HCT116 (cell line): ENCODE measurements around the gene TARBP1. TPM values are rescaled to one million over a fixed set of nuclear protein-coding genes. Genes with fewer than 3 reads are reported as not detected.

Source experiments
- ATAC-seq: fragments of 200-7000 bp; cut with Tn5 transposase; 2 replicates; pipeline ENCODE4 v1.9.1; 2020; ENCODE audit warnings: mild to moderate bottlenecking, moderate library complexity
- BruUV-seq: library from RNA; stranded (reverse); fragments of 400-500 nt; replicated peaks from 2 replicates; lab custom pipeline; 2021; lab: Mats Ljungman, UMichigan
- CTCF ChIA-PET: fragments of 300-600 bp; sonication (Branson Sonifier 250); formaldehyde crosslinking; loops from one replicate; lab custom pipeline; 2021; ENCODE audit warnings: antibody characterized with exemption; lab: Charles Lee
- POLR2A ChIA-PET: fragments of 300-600, 350-600 bp; sonication (Branson Sonifier 250); formaldehyde crosslinking; loops from one replicate; lab custom pipeline; 2021; ENCODE audit warnings: antibody characterized with exemption; lab: Charles Lee
- RAD21 ChIA-PET, 2 experiments: fragments of 300-600 bp; sonication (Branson Sonifier 250); formaldehyde crosslinking; loops; one replicate each; lab custom pipeline; 2023; ENCODE audit warnings: low total read pairs in 2 of 2; ENCODE audit not compliant: uncharacterized antibody in 2 of 2, unreplicated experiment in 2 of 2, low non-redundant PET in 1 of 2; lab: Charles Lee
- DNase-seq: peaks from one replicate; pipeline ENCODE4 v3.0.0-alpha.2; 2010; ENCODE audit warnings: low read depth, low spot score
- H2AFZ ChIP-seq: fragments of 200-600 bp; shearing (Covaris generic), sonication (generic); 2 replicates; pipeline ENCODE4 v1.6.1; 2017; ENCODE audit warnings: low read depth, mixed run types, mixed read lengths, antibody characterized with exemption, low read length; ENCODE audit not compliant: poor library complexity, severe bottlenecking
- H3K27ac ChIP-seq: 2 replicates; pipeline ENCODE4 v1.5.1; 2012; ENCODE audit warnings: low read depth, low read length
- H3K27me3 ChIP-seq: fragments of 200-600 bp; sonication (generic); 2 replicates; pipeline ENCODE4 v1.6.1; 2016; ENCODE audit warnings: mixed run types, low read length, mixed read lengths; ENCODE audit not compliant: insufficient read depth
- H3K36me3 ChIP-seq, 2 experiments: fragments of 200-500 bp in 1 of 2; fragments of 200-600 bp in 1 of 2; sonication (Bioruptor generic) in 1 of 2; sonication (generic) in 1 of 2; 2 replicates each; pipeline versions ENCODE4 v1.5.1 to v1.6.1; 2014 to 2016; ENCODE audit warnings: low read length in 2 of 2, inconsistent platforms in 1 of 2, mixed read lengths in 1 of 2, mixed run types in 1 of 2; ENCODE audit not compliant: insufficient read depth in 2 of 2, control insufficient read depth in 1 of 2
- H3K4me1 ChIP-seq, 2 experiments: fragments of 200-600 bp in 1 of 2; sonication (generic) in 1 of 2; 2 replicates each; pipeline versions ENCODE4 v1.5.1 to v1.6.1; 2012 to 2017; ENCODE audit warnings: low read length in 2 of 2, inconsistent platforms in 1 of 2, mild to moderate bottlenecking in 1 of 2, mixed read lengths in 1 of 2, mixed run types in 1 of 2, moderate library complexity in 1 of 2; ENCODE audit not compliant: insufficient read depth in 2 of 2, control insufficient read depth in 1 of 2
- H3K4me2 ChIP-seq: fragments of 200-600 bp; sonication (generic); 2 replicates; pipeline ENCODE4 v1.6.1; 2017; ENCODE audit warnings: mixed run types, low read length, mixed read lengths
- H3K4me3 ChIP-seq, 2 experiments: fragments of 200-600 bp in 1 of 2; sonication (generic) in 1 of 2; replicated peaks in 1 of 2; 2 replicates each; pipeline ENCODE4 v1.5.1; 2011 to 2016; ENCODE audit warnings: low read length in 2 of 2, control low read depth in 1 of 2, low read depth in 1 of 2, mild to moderate bottlenecking in 1 of 2, mixed read lengths in 1 of 2, mixed run types in 1 of 2
- H3K79me2 ChIP-seq: fragments of 200-600 bp; sonication (generic); 2 replicates; pipeline ENCODE4 v1.6.1; 2017; ENCODE audit warnings: mild to moderate bottlenecking, mixed run types, low read length, moderate library complexity, mixed read lengths; ENCODE audit not compliant: insufficient read depth
- H3K9ac ChIP-seq: fragments of 200-600 bp; sonication (generic); 2 replicates; pipeline ENCODE4 v1.6.1; 2016; ENCODE audit warnings: low read length, mixed read lengths
- H3K9me2 ChIP-seq: fragments of 200-600 bp; sonication (generic), shearing (Covaris generic); 2 replicates; pipeline ENCODE4 v1.6.1; 2017; ENCODE audit warnings: mixed run types, mild to moderate bottlenecking, moderate library complexity; ENCODE audit not compliant: insufficient read depth
- H3K9me3 ChIP-seq, 2 experiments: fragments of 200-500 bp in 1 of 2; fragments of 200-600 bp in 1 of 2; sonication (Bioruptor generic) in 1 of 2; sonication (generic) in 1 of 2; 2 replicates each; pipeline ENCODE4 v1.6.1; 2014 to 2017; ENCODE audit warnings: low read length in 2 of 2, mixed read lengths in 2 of 2, inconsistent platforms in 1 of 2, low read depth in 1 of 2, mild to moderate bottlenecking in 1 of 2, mixed run types in 1 of 2, moderate library complexity in 1 of 2; ENCODE audit not compliant: control insufficient read depth in 1 of 2, insufficient read depth in 1 of 2
- H4K20me1 ChIP-seq: fragments of 200-600 bp; sonication (generic), shearing (Covaris generic); 2 replicates; pipeline ENCODE4 v1.6.1; 2017; ENCODE audit warnings: mixed run types, mild to moderate bottlenecking, moderate library complexity; ENCODE audit not compliant: insufficient read depth
- ATF3 ChIP-seq: IDR thresholded peaks from 2 replicates; pipeline ENCODE4 v1.6.1; 2012
- CBX3 ChIP-seq: IDR thresholded peaks from 2 replicates; pipeline ENCODE4 v1.6.1; 2012; ENCODE audit warnings: low read depth
- EGR1 ChIP-seq: IDR thresholded peaks from 2 replicates; pipeline ENCODE4 v1.6.1; 2012; ENCODE audit warnings: low read depth
- ELF1 ChIP-seq: IDR thresholded peaks from 2 replicates; pipeline ENCODE4 v1.6.1; 2012; ENCODE audit warnings: low read depth, borderline replicate concordance
- EZH2phosphoT487 ChIP-seq: fragments of 200-600 bp; IDR thresholded peaks from 2 replicates; pipeline ENCODE4 v1.6.1; 2018; ENCODE audit warnings: antibody characterized with exemption, borderline replicate concordance
- FOSL1 ChIP-seq: IDR thresholded peaks from 2 replicates; pipeline ENCODE4 v1.6.1; 2012; ENCODE audit warnings: low read depth
- JUND ChIP-seq: IDR thresholded peaks from 2 replicates; pipeline ENCODE4 v1.6.1; 2012
- POLR2A ChIP-seq: IDR thresholded peaks from 2 replicates; pipeline ENCODE4 v1.7.0; 2011; ENCODE audit warnings: borderline replicate concordance; ENCODE audit not compliant: insufficient read depth, insufficient read length; ENCODE audit errors: extremely low read depth
- POLR2AphosphoS5 ChIP-seq: IDR thresholded peaks from 2 replicates; pipeline ENCODE4 v1.6.1; 2011; ENCODE audit warnings: mild to moderate bottlenecking, low read depth, low read length, moderate library complexity
- RAD21 ChIP-seq: IDR thresholded peaks from 2 replicates; pipeline ENCODE4 v1.6.1; 2012; ENCODE audit warnings: low read depth, mild to moderate bottlenecking
- REST ChIP-seq: IDR thresholded peaks from 2 replicates; pipeline ENCODE4 v1.6.1; 2012; ENCODE audit warnings: low read depth
- SIN3A ChIP-seq: IDR thresholded peaks from 2 replicates; pipeline ENCODE4 v1.6.1; 2012; ENCODE audit warnings: low read depth
- SP1 ChIP-seq: IDR thresholded peaks from 2 replicates; pipeline ENCODE4 v1.6.1; 2012; ENCODE audit warnings: low read depth
- SRF ChIP-seq: IDR thresholded peaks from 2 replicates; pipeline ENCODE4 v1.6.1; 2012; ENCODE audit warnings: low read depth
- TCF7L2 ChIP-seq: IDR thresholded peaks from 2 replicates; pipeline ENCODE4 v1.7.0; 2011; ENCODE audit warnings: borderline replicate concordance, inconsistent platforms; ENCODE audit not compliant: insufficient read depth, insufficient read length; ENCODE audit errors: extremely low read depth
- YY1 ChIP-seq: IDR thresholded peaks from 2 replicates; pipeline ENCODE4 v1.6.1; 2011; ENCODE audit warnings: low read length, low read depth, moderate library complexity, mild to moderate bottlenecking; ENCODE audit not compliant: insufficient replicate concordance; ENCODE audit errors: extremely low read depth
- intact Hi-C: fragments of 100-400 bp; cut with micrococcal nuclease; formaldehyde crosslinking; loops from 2 replicates; pipeline ENCODE4 v1.10.0; 2022
- total RNA-seq: library from RNA; stranded (reverse); gene quantifications from one replicate; pipeline ENCODE4 v1.2.1, GENCODE V29; 2021; ENCODE audit not compliant: unreplicated experiment
- TF ChIP-seq, protein P1 (sequence below): IDR thresholded peaks from 2 replicates; pipeline ENCODE4 v1.6.1; 2011; ENCODE audit warnings: mild to moderate bottlenecking, low read length, moderate library complexity; ENCODE audit not compliant: insufficient replicate concordance; ENCODE audit errors: extremely low read depth
- TF ChIP-seq, protein P2 (sequence below), 3 experiments: fragments of 200-600 bp in 1 of 3; sonication (generic) in 1 of 3; IDR thresholded peaks in 2 of 3; conservative IDR thresholded peaks in 1 of 3; 2 replicates each; pipeline ENCODE4 v1.5.1; 2012 to 2017; ENCODE audit warnings: low read depth in 2 of 3, low read length in 2 of 3, antibody characterized with exemption in 1 of 3, borderline replicate concordance in 1 of 3, control low read depth in 1 of 3, mild to moderate bottlenecking in 1 of 3, mixed read lengths in 1 of 3, mixed run types in 1 of 3, moderate library complexity in 1 of 3; ENCODE audit not compliant: insufficient read depth in 1 of 3

The TARBP1 gene
- total RNA-seq, 1 experiment from 2014 or later = 17.2 TPM

GRCh38 chr1:234430691-234431090 lies 48.3 kb downstream of the TARBP1 start:
- H3K4me2 ChIP-seq = no peak overlapping the region
- H3K9me3 ChIP-seq = no peaks in the 10 kb centered on the region
- RAD21 ChIA-PET = no interaction called here
- H2AFZ ChIP-seq = no peak overlapping the region
- no peaks in the 10 kb centered on the region for H3K79me2 ChIP-seq
- CTCF ChIA-PET = no interaction called here
- H3K4me1 ChIP-seq = no peaks in the 10 kb centered on the region
- H3K36me3 ChIP-seq = peaks cover 0 to 2% of the 10 kb centered on the region in 2 experiments; a peak in 2 of 4 replicates
- H3K27me3 ChIP-seq = no peaks in the 10 kb centered on the region
- DNase-seq = no peak
- H3K4me3 ChIP-seq = no peak overlapping the region
- no peaks in the 10 kb centered on the region for H4K20me1 ChIP-seq
- no peak overlapping the region for H3K9ac ChIP-seq
- no peak for ATAC-seq
- TF ChIP-seq, protein P1, sequence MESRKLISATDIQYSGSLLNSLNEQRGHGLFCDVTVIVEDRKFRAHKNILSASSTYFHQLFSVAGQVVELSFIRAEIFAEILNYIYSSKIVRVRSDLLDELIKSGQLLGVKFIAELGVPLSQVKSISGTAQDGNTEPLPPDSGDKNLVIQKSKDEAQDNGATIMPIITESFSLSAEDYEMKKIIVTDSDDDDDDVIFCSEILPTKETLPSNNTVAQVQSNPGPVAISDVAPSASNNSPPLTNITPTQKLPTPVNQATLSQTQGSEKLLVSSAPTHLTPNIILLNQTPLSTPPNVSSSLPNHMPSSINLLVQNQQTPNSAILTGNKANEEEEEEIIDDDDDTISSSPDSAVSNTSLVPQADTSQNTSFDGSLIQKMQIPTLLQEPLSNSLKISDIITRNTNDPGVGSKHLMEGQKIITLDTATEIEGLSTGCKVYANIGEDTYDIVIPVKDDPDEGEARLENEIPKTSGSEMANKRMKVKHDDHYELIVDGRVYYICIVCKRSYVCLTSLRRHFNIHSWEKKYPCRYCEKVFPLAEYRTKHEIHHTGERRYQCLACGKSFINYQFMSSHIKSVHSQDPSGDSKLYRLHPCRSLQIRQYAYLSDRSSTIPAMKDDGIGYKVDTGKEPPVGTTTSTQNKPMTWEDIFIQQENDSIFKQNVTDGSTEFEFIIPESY = no peak
- no peak for TF ChIP-seq YY1
- no peak for TF ChIP-seq SP1
- TF ChIP-seq TCF7L2 = no peak
- no peak for TF ChIP-seq FOSL1
- TF ChIP-seq POLR2AphosphoS5 = no peak
- TF ChIP-seq, protein P2, sequence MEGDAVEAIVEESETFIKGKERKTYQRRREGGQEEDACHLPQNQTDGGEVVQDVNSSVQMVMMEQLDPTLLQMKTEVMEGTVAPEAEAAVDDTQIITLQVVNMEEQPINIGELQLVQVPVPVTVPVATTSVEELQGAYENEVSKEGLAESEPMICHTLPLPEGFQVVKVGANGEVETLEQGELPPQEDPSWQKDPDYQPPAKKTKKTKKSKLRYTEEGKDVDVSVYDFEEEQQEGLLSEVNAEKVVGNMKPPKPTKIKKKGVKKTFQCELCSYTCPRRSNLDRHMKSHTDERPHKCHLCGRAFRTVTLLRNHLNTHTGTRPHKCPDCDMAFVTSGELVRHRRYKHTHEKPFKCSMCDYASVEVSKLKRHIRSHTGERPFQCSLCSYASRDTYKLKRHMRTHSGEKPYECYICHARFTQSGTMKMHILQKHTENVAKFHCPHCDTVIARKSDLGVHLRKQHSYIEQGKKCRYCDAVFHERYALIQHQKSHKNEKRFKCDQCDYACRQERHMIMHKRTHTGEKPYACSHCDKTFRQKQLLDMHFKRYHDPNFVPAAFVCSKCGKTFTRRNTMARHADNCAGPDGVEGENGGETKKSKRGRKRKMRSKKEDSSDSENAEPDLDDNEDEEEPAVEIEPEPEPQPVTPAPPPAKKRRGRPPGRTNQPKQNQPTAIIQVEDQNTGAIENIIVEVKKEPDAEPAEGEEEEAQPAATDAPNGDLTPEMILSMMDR (IDR thresholded peaks at IDR 0.05 in 2 of 3, conservative IDR thresholded peaks at IDR 0.05 in 1 of 3; ENCODE audit: borderline replicate concordance in 1 of 3, insufficient read depth in 1 of 3, low read depth in 2 of 3, low read length in 2 of 3) = no peak
- no peak for TF ChIP-seq SIN3A
- TF ChIP-seq ELF1 = no peak
- no peak for TF ChIP-seq RAD21
- no peak for TF ChIP-seq JUND
- TF ChIP-seq EGR1 = no peak
- no peak for TF ChIP-seq POLR2A
- TF ChIP-seq SRF = no peak
- no peak for TF ChIP-seq CBX3
- no peak for TF ChIP-seq ATF3
- TF ChIP-seq EZH2phosphoT487 = no peak
- no peak for TF ChIP-seq REST
- no peaks in the 10 kb centered on the region for H3K9me2 ChIP-seq
- POLR2A ChIA-PET = no interaction called here
- intact Hi-C loops = no loop called here
- no TSS peak for BruUV-seq
- H3K27ac ChIP-seq = no peak overlapping the region
